ENCODE data around the gene CNN3.

DNA sequence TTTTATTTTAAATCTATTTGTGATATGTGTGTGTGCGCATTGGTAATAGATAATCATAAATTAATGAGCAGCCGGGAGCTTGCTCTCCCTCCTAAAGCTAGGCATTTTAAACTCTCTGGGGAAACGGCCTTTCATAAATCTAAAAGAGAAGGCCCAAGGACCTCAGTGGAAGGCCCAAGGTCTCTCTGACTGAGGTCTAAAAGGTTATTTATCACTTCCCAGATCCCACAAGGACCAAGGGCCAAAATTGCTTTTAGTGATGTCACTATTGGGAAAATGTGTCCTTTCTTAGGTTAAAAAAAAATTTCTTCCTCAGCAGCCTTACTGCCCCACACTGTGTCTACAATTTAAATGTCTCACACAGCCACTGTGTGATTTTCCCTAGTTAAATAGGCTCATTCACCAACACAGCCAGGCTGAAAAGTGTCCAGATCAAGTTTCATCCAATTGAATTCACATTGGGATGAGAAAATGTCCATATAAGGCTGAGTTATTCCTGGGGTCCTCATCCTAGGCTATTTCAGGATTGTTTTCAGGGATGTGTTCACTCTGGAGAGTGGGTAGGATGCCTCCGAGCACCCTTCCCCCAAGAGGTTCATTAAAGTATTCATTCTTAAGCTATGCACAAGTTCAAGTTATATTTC lies 60.6 kb downstream of the CNN3 start:
- TF ChIP-seq POLR2AphosphoS5 (IDR thresholded peaks at IDR 0.05; ENCODE audit: insufficient read depth, low read depth, low read length) (no peak), POLR2A (IDR thresholded peaks at IDR 0.05; ENCODE audit: low read depth, low read length) (no peak), EZH2 (IDR thresholded peaks at IDR 0.05; ENCODE audit: borderline replicate concordance, low read depth, low read length, severe bottlenecking) (no peak), JUN (IDR thresholded peaks at IDR 0.05; ENCODE audit: borderline replicate concordance, insufficient read depth, insufficient read length, low read depth) (no peak)
- TF ChIP-seq, protein P1, sequence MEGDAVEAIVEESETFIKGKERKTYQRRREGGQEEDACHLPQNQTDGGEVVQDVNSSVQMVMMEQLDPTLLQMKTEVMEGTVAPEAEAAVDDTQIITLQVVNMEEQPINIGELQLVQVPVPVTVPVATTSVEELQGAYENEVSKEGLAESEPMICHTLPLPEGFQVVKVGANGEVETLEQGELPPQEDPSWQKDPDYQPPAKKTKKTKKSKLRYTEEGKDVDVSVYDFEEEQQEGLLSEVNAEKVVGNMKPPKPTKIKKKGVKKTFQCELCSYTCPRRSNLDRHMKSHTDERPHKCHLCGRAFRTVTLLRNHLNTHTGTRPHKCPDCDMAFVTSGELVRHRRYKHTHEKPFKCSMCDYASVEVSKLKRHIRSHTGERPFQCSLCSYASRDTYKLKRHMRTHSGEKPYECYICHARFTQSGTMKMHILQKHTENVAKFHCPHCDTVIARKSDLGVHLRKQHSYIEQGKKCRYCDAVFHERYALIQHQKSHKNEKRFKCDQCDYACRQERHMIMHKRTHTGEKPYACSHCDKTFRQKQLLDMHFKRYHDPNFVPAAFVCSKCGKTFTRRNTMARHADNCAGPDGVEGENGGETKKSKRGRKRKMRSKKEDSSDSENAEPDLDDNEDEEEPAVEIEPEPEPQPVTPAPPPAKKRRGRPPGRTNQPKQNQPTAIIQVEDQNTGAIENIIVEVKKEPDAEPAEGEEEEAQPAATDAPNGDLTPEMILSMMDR (IDR thresholded peaks at IDR 0.05; ENCODE audit: extremely low read depth in 1 of 2, insufficient read depth in 1 of 2, low read depth in 1 of 2, low read length in 2 of 2), result no peak
- TF ChIP-seq, protein P2, sequence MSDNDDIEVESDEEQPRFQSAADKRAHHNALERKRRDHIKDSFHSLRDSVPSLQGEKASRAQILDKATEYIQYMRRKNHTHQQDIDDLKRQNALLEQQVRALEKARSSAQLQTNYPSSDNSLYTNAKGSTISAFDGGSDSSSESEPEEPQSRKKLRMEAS (IDR thresholded peaks at IDR 0.05; ENCODE audit: insufficient read depth, insufficient read length), result no peak

Measured in endothelial cell of umbilical vein (primary cell).